Activated CD4-positive, alpha-beta T cell treated with anti-CD3 and anti-CD28 coated beads, Interleukin-2, amount 10 ng/mL, durations not matched to agents 7 days and 5 days (primary cell): ENCODE data around the gene ETS1. TPM values are rescaled to one million over a fixed set of nuclear protein-coding genes. Genes with fewer than 3 reads are reported as not detected.
"Not testable (repeated sequence)": the region's sequence is repeated elsewhere in the genome, so short reads cannot be mapped to it uniquely, and the experiment has no call there.

Experiments used
- CTCF ChIA-PET: fragments of 350-600 bp; sonication (Branson Sonifier 250); formaldehyde crosslinking; loops from one replicate; lab custom pipeline; 2021; ENCODE audit warnings: antibody characterized with exemption; lab: Charles Lee
- POLR2A ChIA-PET: fragments of 350-600 bp; sonication (Branson Sonifier 250); formaldehyde crosslinking; loops from one replicate; lab custom pipeline; 2021; ENCODE audit warnings: antibody characterized with exemption; lab: Charles Lee
- DNase-seq: peaks from one replicate; pipeline ENCODE4 v3.0.0-alpha.2; 2020
- H3K27ac Mint-ChIP-seq: one replicate; pipeline ENCODE4 v1.8.0; 2021; ENCODE audit warnings: mild to moderate bottlenecking, moderate library complexity, mixed read lengths
- H3K27me3 Mint-ChIP-seq: one replicate; pipeline ENCODE4 v1.8.0; 2021; ENCODE audit warnings: mixed read lengths
- H3K36me3 Mint-ChIP-seq: one replicate; pipeline ENCODE4 v1.8.0; 2021; ENCODE audit warnings: low read depth, mixed read lengths
- H3K4me1 Mint-ChIP-seq: one replicate; pipeline ENCODE4 v1.8.0; 2021; ENCODE audit warnings: mixed read lengths
- H3K4me3 Mint-ChIP-seq: one replicate; pipeline ENCODE4 v1.8.0; 2021; ENCODE audit warnings: mild to moderate bottlenecking, moderate library complexity, mixed read lengths
- H3K9me3 Mint-ChIP-seq: one replicate; pipeline ENCODE4 v1.8.0; 2021; ENCODE audit warnings: mixed read lengths
- total RNA-seq, 2 experiments: library from RNA; stranded (reverse); gene quantifications; one replicate each; pipeline ENCODE4 v1.2.3, GENCODE V29; 2021

ETS1 gene
- total RNA-seq, 2 experiments from 2014 or later: 580 to 648 TPM

DNA sequence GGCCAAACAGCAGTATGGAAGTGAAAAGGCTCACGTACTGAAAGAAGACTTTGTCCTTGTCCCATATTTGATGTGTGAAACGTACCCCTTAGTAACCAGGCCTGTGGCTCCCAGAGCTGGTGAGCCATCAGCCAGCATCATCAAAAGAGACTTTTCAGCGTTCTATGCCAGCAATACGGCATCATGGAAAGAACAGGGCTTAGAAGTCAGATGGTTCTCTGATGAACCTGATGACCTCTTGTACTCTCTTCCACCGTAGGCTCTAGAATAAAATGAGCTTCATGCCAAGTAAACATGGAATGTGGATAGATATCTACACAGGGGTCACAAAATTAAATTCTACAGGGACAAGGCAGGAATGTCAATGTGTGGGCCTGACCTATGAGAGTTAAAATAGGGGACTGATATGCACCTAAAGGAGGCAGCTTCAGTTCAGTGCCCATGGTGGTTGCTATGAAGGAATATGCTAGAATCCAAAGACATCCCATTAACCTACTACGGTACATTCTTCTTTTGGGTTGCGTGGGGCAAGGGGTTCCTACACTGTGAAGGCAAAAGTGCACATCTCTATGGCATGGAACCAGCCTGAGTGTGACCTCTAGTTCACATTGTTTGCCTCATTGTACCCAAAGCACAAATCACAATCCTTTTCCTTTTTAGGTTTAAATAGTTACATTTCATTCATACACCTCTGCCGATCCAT lies 130.6 kb downstream of the ETS1 start:
- H3K4me3 Mint-ChIP-seq: no peak overlapping the region
- H3K27me3 Mint-ChIP-seq: no peaks in the 10 kb centered on the region
- peak overlapping the region; percentile 73 for H3K27ac Mint-ChIP-seq
- no peaks in the 10 kb centered on the region for H3K9me3 Mint-ChIP-seq
- H3K36me3 Mint-ChIP-seq: peaks cover 84% of the 10 kb centered on the region
- ChIA-PET CTCF (interaction anchor here (0.7 to 1.2 kb wide), 3 partner anchors 166 to 174 kb away, joined by 3 to 4 read pairs (median 3); no protein-coding TSS in a partner anchor), POLR2A (no interaction called here)
- H3K4me1 Mint-ChIP-seq: peaks cover 67% of the 10 kb centered on the region
- no peak for DNase-seq

DNA sequence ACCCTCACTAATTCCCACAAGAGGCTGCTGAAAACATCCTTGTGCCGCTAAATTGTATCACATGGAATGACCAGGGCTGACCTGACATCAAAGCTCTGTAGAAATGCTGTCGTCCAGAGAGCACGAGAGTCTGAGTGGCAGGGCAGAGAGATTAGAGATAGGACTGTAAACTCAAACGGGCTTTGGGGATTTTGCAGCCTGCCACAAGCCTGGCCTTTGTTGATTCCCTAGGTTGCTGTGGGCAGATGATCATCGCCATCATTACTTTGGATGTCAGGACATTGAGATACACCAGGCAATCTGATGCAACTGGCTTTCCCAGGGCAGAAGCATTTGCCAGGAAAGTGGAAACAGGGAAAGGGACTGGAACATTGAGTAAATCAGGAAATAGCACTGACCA lies 131.6 kb downstream of the ETS1 start:
- CTCF ChIA-PET: interaction anchor here (1.0 to 1.4 kb wide), 2 partner anchors 9 to 165 kb away, joined by 4 to 5 read pairs; no protein-coding TSS in a partner anchor
- H3K4me3 Mint-ChIP-seq: no peak overlapping the region

DNA sequence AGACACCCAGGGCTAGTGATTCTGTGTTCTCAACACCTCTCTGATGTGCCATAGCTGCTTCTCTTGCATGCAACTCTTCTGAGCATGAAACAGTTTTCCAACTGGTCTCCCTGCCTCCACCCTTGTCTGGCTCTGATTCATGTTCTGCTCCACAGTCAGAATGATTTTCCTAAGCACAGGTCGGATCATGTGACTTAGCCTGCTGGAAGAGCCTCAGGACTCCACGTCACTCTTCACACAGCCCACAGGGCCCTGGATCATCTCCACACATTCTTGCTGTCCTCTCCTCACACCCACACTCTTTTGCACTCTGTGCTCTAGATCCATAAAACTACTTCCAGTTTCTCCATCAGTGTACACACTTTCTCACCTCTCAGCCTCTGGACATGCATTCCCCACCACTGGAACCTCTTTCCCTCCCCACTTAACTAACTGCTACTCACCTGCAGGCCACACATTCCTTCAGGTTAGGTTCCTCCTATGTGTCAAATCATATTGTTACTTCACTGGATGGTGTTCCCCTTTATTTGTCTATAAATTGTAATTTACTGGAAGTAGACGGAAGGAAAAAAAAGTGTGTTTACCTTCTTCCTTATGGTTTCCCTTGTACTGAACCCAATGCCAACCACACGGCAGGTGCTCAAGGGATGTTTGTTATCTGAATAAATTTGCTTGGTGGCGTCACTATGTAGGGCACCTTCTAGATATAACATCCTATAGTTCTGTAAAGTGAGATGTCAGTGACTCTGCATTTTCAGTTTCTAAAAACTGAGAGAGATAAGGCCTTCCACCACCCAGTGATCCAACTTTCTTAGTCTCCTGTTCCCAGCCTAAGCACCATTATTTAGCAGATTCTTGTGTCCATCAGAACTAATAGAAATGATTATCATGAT lies 133.7 kb downstream of the ETS1 start:
- CTCF ChIA-PET: interaction anchor here (0.9 to 1.6 kb wide), 2 partner anchors 94 to 392 kb away, joined by 3 read pairs; no protein-coding TSS in a partner anchor
- H3K9me3 Mint-ChIP-seq: no peaks in the 10 kb centered on the region
- POLR2A ChIA-PET: no interaction called here
- no peaks in the 10 kb centered on the region for H3K27me3 Mint-ChIP-seq
- no peak for DNase-seq
- peaks cover 70% of the 10 kb centered on the region for H3K36me3 Mint-ChIP-seq
- no peak overlapping the region for H3K4me3 Mint-ChIP-seq
- peaks cover 56% of the 10 kb centered on the region for H3K4me1 Mint-ChIP-seq
- peak overlapping the region; percentile 14 for H3K27ac Mint-ChIP-seq

More for the DNA sequence above, 131.6 kb downstream of the ETS1 start:
- no peaks in the 10 kb centered on the region for H3K9me3 Mint-ChIP-seq
- H3K36me3 Mint-ChIP-seq: peaks cover 77% of the 10 kb centered on the region
- H3K4me1 Mint-ChIP-seq: peaks cover 59% of the 10 kb centered on the region
- POLR2A ChIA-PET: no interaction called here
- peak overlapping the region; percentile 15 for H3K27ac Mint-ChIP-seq
- no peaks in the 10 kb centered on the region for H3K27me3 Mint-ChIP-seq
- no peak for DNase-seq

DNA sequence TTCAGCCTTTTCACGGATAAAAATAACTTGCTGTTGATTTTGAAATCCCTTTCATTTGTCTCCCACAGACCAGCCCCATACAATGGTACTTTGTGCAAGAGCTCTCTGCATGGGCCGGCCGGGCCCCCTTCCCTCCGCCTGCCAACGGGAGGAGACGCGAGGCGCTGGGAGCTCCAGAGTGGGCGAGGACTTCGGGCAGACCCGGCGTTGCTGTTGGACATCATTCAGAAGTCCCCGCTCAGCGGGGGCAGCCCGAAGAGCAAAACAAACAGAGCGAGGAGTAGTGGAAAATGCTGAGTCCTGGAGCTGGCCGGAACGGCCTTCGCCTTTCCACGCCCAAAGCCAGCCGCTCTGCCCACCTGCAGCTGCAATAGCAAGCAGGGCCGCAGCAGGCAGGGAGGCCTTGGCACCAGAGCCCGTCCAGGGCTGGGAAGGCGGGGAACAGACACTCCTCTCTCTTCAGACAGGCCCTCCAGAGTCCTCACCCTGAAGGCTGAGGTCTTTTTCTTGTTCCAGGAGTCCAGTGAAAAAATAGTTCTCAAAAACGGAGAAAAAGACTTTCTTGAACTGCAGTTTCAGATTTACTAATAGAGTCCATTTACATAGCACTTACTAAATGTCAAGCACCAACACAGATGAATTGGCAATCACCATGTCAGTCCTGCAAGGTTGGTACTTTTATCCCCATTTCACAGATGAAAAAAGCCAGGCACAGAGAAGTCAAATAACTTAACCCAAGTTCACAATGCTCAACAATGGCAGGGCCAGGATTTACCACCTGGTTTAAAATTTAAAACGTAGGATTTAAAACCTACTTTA lies 135.5 kb downstream of the ETS1 start:
- H3K27ac Mint-ChIP-seq: no peak overlapping the region
- H3K4me1 Mint-ChIP-seq: peaks cover 57% of the 10 kb centered on the region
- no peak for DNase-seq
- no peaks in the 10 kb centered on the region for H3K27me3 Mint-ChIP-seq
- CTCF ChIA-PET: interaction anchor here (0.8 to 1.6 kb wide), 4 partner anchors 9 to 92 kb away, joined by 3 to 4 read pairs (median 3); no protein-coding TSS in a partner anchor
- H3K4me3 Mint-ChIP-seq: no peak overlapping the region
- H3K36me3 Mint-ChIP-seq: peaks cover 52% of the 10 kb centered on the region
- no peaks in the 10 kb centered on the region for H3K9me3 Mint-ChIP-seq
- POLR2A ChIA-PET: interaction anchor here (1.0 kb wide), 1 partner anchor 20 kb away, joined by 5 read pairs; no protein-coding TSS in a partner anchor

DNA sequence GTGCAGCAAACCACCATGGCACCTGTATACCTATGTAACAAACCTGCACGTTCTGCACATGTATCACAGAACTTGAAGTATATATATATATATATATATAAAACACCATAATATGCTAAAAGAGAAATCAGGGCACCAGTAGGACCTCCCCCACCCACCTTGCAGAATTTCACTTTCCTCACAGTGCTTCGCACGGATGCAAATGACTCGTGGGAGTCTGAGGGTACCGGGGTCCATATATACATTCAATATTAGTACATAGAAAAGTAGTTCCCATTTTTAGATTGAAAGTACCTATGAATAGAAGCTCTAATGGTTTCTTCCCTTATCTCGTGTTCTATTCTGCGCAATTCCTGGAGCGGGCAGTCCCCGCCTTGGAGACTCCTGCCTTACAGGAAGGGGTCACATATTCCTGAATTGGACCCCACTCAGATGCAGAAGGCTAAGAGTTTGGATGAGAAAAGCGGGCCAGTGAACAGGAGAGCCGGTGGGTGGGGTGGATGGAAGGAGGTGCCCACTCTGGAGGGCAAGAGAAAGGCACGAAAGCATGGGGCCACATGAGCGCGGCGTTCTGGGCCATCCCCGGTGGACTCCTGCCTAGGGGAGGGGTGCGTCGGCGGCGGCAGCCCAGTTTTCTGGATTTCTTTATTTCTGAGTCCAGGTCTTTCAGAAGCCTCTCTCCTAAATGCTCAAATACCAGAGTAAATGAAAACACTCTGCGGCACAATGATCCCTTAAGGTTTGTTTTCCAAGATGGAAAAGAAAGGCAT lies 136.3 kb downstream of the ETS1 start:
- Mint-ChIP-seq H3K4me1 (peaks cover 59% of the 10 kb centered on the region), H3K9me3 (no peaks in the 10 kb centered on the region), H3K27me3 (no peaks in the 10 kb centered on the region), H3K4me3 (no peak overlapping the region), H3K27ac (peak overlapping the region; percentile 73), H3K36me3 (peaks cover 47% of the 10 kb centered on the region)
- CTCF ChIA-PET: interaction anchor here (0.8 kb wide), 1 partner anchor 8 kb away, joined by 3 read pairs; no protein-coding TSS in a partner anchor
- no peak for DNase-seq
- POLR2A ChIA-PET: no interaction called here

DNA sequence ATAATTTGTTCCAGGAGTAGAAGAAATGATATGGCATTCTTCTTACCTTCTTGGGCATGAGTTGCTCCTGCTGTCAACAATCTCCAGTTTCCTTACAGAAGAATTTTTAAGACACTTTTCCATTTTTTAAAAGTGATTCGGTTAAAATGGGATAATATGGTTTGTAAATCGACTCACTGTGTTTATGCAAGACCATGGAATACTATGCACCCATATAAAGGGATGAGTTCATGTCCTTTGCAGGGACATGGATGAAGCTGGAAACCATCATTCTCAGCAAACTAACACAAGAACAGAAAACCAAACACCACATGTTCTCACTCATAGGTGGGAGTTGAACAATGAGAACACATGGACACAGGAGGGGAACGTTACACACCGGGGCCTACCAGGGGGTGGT lies 136.9 kb downstream of the ETS1 start:
- H3K27me3 Mint-ChIP-seq, H3K9me3 Mint-ChIP-seq, DNase-seq, H3K4me3 Mint-ChIP-seq, POLR2A ChIA-PET, H3K27ac Mint-ChIP-seq: not testable (repeated sequence)
- CTCF ChIA-PET: interaction anchor here (0.8 kb wide), 1 partner anchor 16 kb away, joined by 3 read pairs; no protein-coding TSS in a partner anchor
- Mint-ChIP-seq H3K4me1 (peaks cover 55% of the 10 kb centered on the region), H3K36me3 (peaks cover 40% of the 10 kb centered on the region)

DNA sequence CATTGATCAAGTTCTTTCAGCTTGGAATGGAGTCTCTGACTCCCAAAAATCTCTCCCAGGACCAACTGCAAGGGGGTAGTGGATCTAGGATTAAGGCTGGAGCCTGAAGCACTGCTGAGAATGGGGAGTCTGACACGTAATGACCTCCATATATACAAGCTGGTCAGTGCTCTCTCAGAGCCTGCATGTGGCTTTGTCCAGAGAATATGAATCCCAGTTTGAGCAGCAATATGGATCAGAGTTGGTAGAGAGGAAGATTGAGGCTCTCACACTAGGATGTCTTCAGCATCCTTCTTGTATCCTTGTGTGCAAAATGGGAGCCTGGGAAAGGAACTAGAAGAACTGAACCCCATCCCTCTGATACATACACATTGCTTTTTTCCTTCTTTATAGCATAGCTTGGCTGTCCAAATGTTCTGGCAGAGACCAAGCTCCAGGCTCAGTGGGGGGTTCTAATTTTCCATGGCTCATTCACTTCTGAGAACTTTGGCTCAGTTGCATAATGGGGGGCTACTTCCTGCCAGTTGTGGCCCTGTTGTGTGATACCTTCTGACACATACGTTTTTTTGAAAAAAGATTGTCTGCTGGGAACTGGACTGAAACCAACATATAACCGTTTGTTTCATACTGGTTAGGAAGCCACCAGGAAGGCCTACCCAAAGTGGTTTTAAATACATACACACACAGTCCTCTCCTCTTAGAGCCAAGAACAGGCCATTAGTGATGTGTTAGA lies 138.2 kb downstream of the ETS1 start:
- Mint-ChIP-seq H3K27me3 (no peaks in the 10 kb centered on the region), H3K36me3 (peaks cover 31% of the 10 kb centered on the region), H3K4me3 (no peak overlapping the region), H3K27ac (peak overlapping the region; percentile 32), H3K9me3 (peaks cover 4% of the 10 kb centered on the region), H3K4me1 (peaks cover 43% of the 10 kb centered on the region)
- ChIA-PET POLR2A (interaction anchor here (0.6 kb wide), 1 partner anchor 21 kb away, joined by 5 read pairs; no protein-coding TSS in a partner anchor), CTCF (interaction anchor here (0.7 to 1.7 kb wide), 3 partner anchors 26 to 151 kb away, joined by 3 to 5 read pairs (median 3); no protein-coding TSS in a partner anchor)
- no peak for DNase-seq

DNA sequence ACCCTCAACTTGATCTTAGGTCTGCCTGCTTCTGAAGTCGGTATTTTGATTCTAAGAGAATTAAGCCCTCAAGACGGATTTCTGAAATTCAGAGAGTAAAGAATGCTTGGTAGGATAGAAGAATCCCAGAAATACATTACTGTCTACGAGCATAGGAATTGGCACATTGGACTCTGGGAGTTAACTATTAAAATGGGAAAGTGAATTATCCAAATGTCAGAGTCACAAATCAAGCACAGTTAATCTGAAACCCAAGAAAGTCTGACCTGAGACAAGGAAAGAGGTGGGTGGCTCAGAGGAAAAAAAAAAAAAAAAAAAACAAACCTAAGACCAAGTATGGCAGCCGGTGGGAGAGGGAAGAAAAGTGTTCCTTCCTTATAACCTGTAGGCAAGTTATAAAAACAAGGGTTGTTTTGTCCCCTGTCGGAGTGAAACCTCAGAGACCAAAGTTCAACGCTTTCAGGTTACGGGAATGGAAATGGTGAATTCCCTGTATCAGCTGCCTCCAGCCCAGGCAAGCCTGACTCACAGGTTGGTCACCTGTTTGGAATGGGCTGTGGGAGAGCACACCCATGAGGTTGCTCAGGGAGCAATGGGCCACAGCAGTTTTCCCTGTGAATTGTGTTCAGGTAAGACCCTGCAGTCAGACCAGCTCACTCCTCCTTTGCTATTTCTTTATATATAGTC lies 139.0 kb downstream of the ETS1 start:
- peaks cover 35% of the 10 kb centered on the region for H3K4me1 Mint-ChIP-seq
- H3K36me3 Mint-ChIP-seq: peaks cover 23% of the 10 kb centered on the region
- ChIA-PET CTCF (interaction anchor here (0.7 to 1.7 kb wide), 3 partner anchors 25 to 150 kb away, joined by 3 to 5 read pairs (median 3); no protein-coding TSS in a partner anchor), POLR2A (interaction anchor here (0.6 kb wide), 1 partner anchor 21 kb away, joined by 5 read pairs; no protein-coding TSS in a partner anchor)
- no peak overlapping the region for H3K4me3 Mint-ChIP-seq
- DNase-seq: no peak
- no peaks in the 10 kb centered on the region for H3K27me3 Mint-ChIP-seq
- peak overlapping the region; percentile 28 for H3K27ac Mint-ChIP-seq
- H3K9me3 Mint-ChIP-seq: peaks cover 4% of the 10 kb centered on the region

DNA sequence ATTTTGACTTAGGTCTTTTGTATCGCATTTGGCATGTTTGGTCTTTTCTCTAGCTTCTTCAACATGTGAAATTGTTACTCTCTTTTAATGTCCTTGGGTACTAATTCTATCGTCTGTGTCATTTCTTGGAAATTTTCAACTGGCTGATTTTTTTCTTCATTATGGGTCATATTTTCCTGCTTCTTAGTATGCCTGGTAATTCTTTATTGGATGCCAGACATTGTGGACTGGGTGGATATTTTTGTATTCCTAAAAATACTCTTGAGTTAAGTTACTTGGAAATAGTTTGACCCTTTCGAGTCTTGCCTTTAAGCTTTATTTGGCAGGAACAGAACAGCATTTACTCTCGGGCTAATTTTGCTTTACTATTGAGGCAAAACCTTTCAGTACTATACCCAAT lies 140.1 kb downstream of the ETS1 start:
- peaks cover 4% of the 10 kb centered on the region for H3K9me3 Mint-ChIP-seq
- ChIA-PET POLR2A (interaction anchor here (0.7 kb wide), 1 partner anchor 47 kb away, joined by 3 read pairs; no protein-coding TSS in a partner anchor), CTCF (interaction anchor here (1.6 kb wide), 1 partner anchor 45 kb away, joined by 3 read pairs; no protein-coding TSS in a partner anchor)
- H3K27ac Mint-ChIP-seq: no peak overlapping the region
- H3K36me3 Mint-ChIP-seq: peaks cover 20% of the 10 kb centered on the region
- no peak for DNase-seq
- no peaks in the 10 kb centered on the region for H3K27me3 Mint-ChIP-seq
- no peak overlapping the region for H3K4me3 Mint-ChIP-seq
- H3K4me1 Mint-ChIP-seq: peaks cover 28% of the 10 kb centered on the region

DNA sequence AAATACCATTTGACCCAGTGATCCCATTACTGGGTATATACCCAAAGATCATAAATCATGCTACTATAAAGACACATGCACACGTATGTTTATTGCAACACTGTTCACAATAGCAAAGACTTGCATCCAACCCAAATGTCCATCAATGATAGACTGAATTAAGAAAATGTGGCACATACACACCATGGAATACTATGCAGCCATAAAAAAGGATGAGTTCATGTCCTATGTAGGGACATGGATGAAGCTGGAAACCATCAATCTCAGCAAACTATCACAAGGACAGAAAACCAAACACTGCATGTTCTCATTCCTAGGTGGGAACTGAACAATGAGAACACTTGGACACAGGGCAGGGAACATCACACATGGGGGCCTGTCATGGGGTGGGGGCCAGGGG lies 141.4 kb downstream of the ETS1 start:
- Mint-ChIP-seq H3K36me3 (peaks cover 18% of the 10 kb centered on the region), H3K4me1 (peaks cover 30% of the 10 kb centered on the region)
- H3K4me3 Mint-ChIP-seq, H3K27ac Mint-ChIP-seq, H3K9me3 Mint-ChIP-seq, POLR2A ChIA-PET, H3K27me3 Mint-ChIP-seq, DNase-seq: not testable (repeated sequence)
- CTCF ChIA-PET: interaction anchor here (1.6 kb wide), 1 partner anchor 44 kb away, joined by 3 read pairs; no protein-coding TSS in a partner anchor
